Right atrium auricular region (tissue), 2 donors: ENCODE measurements around the gene SH3GL1. TPM values are rescaled to one million over a fixed set of nuclear protein-coding genes. Genes with fewer than 3 reads are reported as not detected.

Source experiments
- DNase-seq: peaks from one replicate; pipeline ENCODE4 v3.0.0-alpha.2; 2019; ENCODE audit warnings: low spot score
- H3K27ac ChIP-seq, 2 donors: fragments of 200-600 bp; sonication (generic); 1 replicate in 1 of 2; 2 replicates in 1 of 2; pipeline ENCODE4 v1.5.1; 2016 to 2019
- H3K27me3 ChIP-seq, 2 donors: fragments of 200-600 bp; sonication (generic); one replicate each; pipeline versions ENCODE4 v1.5.1 to v1.6.0; 2017 to 2019
- H3K36me3 ChIP-seq: fragments of 200-600 bp; sonication (generic); one replicate; pipeline ENCODE4 v1.5.1; 2016
- H3K4me1 ChIP-seq, 2 donors: fragments of 200-600 bp; sonication (generic); one replicate each; pipeline versions ENCODE4 v1.5.1 to v1.6.0; 2017 to 2019
- H3K4me3 ChIP-seq, 2 donors: fragments of 200-600 bp; sonication (generic); 1 replicate in 1 of 2; 2 replicates in 1 of 2; pipeline ENCODE4 v1.5.1; 2017 to 2019; ENCODE audit warnings: mild to moderate bottlenecking in 1 of 2, moderate library complexity in 1 of 2
- H3K9me3 ChIP-seq, 2 donors: fragments of 200-600 bp; sonication (generic); one replicate each; pipeline ENCODE4 v1.5.1; 2019
- total RNA-seq, 2 donors: library from RNA; depleted of rRNA; stranded (reverse); fragments of >200 nt; gene quantifications; one replicate each; pipeline ENCODE4 v1.1.0, GENCODE V29; 2016
- TF ChIP-seq, protein P1 (sequence below), 2 donors: fragments of 200-600 bp; sonication (generic); IDR thresholded peaks; one replicate each; pipeline ENCODE4 v1.5.1; 2019; ENCODE audit warnings: antibody characterized with exemption in 2 of 2

The SH3GL1 gene
- total RNA-seq, 2 donors from 2014 or later, result 17.5 to 31.9 TPM

DNA sequence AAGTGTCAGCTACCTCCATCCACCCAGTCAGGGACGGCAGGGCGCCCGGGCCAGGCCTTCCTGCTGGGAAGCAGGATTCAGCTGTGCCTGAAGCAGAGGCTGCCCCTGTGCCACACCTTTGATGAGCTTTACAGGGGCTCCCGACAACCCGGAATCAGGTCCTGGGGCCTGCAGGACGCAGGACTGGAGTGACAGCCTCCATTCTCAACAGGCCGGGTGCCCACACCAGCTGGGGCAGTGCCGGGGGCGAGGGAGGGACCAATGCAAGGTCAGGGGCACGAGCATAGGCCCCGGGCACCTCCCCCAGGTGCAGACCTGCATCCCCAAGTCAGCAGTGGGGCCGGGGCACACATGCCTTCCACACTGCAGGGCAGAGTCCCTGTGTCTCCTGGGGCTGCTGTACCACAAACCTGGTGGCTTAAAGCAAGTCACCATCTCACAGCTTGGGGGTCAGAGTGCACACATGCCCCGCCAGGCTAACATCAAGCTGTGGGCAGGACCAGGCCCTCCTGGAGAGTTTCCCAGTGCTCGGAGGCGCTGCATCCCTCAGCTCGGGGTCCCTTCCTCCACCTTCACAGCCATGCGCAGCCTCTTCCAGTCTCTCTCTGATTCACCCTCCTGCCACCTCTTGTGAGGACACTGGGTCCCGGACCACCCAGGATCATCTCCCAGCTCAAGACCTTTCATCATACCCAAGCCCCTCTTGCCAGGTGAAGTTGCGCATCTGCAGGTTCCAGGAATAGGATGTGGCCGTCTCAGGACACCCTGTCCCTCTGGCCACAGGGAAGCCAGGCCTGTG lies 43.8 kb upstream of the SH3GL1 start:
- H3K36me3 ChIP-seq, result peaks cover 47% of the 10 kb centered on the region
- H3K27me3 ChIP-seq, result no peaks in the 10 kb centered on the region
- TF ChIP-seq, protein P1, sequence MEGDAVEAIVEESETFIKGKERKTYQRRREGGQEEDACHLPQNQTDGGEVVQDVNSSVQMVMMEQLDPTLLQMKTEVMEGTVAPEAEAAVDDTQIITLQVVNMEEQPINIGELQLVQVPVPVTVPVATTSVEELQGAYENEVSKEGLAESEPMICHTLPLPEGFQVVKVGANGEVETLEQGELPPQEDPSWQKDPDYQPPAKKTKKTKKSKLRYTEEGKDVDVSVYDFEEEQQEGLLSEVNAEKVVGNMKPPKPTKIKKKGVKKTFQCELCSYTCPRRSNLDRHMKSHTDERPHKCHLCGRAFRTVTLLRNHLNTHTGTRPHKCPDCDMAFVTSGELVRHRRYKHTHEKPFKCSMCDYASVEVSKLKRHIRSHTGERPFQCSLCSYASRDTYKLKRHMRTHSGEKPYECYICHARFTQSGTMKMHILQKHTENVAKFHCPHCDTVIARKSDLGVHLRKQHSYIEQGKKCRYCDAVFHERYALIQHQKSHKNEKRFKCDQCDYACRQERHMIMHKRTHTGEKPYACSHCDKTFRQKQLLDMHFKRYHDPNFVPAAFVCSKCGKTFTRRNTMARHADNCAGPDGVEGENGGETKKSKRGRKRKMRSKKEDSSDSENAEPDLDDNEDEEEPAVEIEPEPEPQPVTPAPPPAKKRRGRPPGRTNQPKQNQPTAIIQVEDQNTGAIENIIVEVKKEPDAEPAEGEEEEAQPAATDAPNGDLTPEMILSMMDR (IDR thresholded peaks at IDR 0.05), result no peak
- H3K4me3 ChIP-seq, result no peak overlapping the region
- no peaks in the 10 kb centered on the region for H3K9me3 ChIP-seq
- no peak overlapping the region for H3K27ac ChIP-seq
- no peak for DNase-seq
- H3K4me1 ChIP-seq, result peaks cover 0 to 6% of the 10 kb centered on the region in 2 donors

DNA sequence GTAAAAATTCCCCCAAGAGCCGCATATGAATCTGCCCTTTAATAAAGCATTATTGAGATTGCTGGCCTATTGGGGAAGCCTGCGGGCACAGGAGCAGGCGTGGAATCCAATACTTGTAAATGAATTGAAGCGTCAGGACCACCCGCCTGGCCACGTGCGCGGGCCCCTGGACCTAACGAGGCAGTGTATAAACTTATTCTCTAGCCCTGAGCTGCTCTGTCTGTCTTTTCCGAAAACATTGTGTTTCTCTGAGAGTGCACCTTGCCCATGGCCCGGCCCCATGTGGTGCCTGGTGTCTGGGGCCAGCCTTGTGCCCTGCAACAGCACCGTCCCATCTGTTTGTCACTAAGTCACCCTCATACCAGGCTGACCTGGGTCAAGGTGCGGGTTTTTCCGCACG lies 42.8 kb upstream of the SH3GL1 start:
- Histone ChIP-seq H3K27ac (no peak overlapping the region), H3K4me1 (no peaks in the 10 kb centered on the region), H3K4me3 (no peak overlapping the region), H3K36me3 (peaks cover 37% of the 10 kb centered on the region), H3K9me3 (no peaks in the 10 kb centered on the region), H3K27me3 (no peaks in the 10 kb centered on the region)
- no peak for DNase-seq
- TF ChIP-seq, protein P1 (IDR thresholded peaks at IDR 0.05), result no peak

DNA sequence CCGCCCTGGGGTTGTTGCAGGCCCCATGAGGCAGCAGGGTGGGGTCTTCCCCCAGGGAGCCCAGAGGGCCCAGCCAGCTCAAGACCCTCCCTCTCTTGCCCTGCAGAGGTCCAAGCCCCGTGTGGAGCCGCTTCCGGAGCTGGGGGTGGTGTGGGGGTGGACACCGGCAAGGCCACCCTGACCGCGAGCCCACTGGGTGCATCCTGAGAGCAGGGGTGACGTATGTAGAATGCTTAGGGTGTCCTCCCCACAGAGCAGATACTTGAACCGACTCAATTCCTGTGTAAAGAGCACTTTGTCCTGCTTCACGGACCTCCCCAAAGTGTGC lies 42.4 kb upstream of the SH3GL1 start:
- TF ChIP-seq, protein P1 (IDR thresholded peaks at IDR 0.05), result no peak
- no peaks in the 10 kb centered on the region for H3K9me3 ChIP-seq
- DNase-seq, result no peak
- peaks cover 33% of the 10 kb centered on the region for H3K36me3 ChIP-seq
- no peaks in the 10 kb centered on the region for H3K27me3 ChIP-seq
- no peak overlapping the region for H3K27ac ChIP-seq
- no peak overlapping the region for H3K4me3 ChIP-seq
- no peaks in the 10 kb centered on the region for H3K4me1 ChIP-seq

DNA sequence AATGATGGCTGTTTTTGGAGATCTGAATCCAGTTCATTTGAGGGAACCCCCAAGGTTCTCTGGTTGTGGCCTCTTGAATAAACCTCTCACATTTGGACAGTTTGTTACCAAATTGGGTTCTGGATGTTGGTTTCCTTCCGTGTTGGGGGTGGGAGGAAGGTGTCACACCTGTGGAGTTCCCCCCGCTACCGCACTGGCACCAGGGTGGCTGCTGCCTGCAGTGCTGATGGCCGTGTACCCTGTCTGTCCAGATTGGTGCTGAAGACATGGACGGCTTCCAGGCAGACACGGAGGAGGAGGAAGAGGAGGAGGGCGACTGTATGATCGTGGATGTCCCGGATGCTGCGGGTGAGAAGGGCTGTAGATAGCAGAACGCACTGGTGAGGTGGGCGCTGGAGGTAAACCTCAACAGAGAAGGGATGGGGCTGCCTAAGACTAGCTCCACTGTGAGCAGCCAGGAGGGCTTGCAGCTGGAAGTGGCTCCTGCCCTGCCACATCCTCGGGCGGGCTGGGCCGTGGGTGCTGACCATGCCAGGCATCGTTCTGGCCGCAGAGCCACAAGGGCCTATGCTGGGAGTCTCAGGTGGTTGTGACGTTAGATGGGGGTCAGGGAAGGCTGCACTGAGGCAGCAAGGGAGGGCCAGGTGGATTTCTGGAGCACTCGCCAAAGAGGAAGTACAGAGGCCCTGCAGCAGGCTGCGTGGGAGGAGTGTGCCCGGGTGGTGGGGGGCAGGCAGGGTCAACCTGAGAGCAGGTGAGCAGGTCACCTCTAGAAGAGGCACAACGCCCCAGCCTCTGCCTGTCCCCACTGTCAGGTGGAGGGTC lies 41.9 kb upstream of the SH3GL1 start:
- TF ChIP-seq, protein P1 (IDR thresholded peaks at IDR 0.05), result no peak
- peaks cover 27% of the 10 kb centered on the region for H3K36me3 ChIP-seq
- H3K4me1 ChIP-seq, result no peaks in the 10 kb centered on the region
- H3K9me3 ChIP-seq, result no peaks in the 10 kb centered on the region
- DNase-seq, result no peak
- H3K27me3 ChIP-seq, result no peaks in the 10 kb centered on the region
- H3K27ac ChIP-seq, result no peak overlapping the region
- no peak overlapping the region for H3K4me3 ChIP-seq

DNA sequence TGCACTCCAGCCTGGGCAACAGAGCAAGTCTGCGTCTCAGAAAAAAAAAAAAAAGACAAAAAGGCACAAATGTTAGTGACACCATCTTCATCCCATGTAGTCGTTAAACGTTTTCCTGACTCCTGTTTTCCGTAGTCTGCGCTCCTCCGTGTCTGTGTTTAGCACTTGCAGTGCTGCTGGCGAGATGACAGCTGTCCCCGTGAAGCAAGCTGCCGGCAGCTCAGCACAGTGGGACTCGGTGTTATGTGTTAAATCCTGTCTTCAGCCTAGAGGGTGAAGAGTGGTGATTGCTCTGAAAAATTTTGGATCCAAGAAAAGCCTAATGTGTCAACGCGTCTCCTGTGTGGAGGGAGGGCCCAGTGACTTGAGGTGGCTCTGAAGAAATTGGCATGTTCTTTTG lies 38.9 kb upstream of the SH3GL1 start:
- Histone ChIP-seq H3K27me3 (no peaks in the 10 kb centered on the region), H3K9me3 (no peaks in the 10 kb centered on the region), H3K36me3 (no peaks in the 10 kb centered on the region), H3K4me1 (no peaks in the 10 kb centered on the region), H3K27ac (no peak overlapping the region), H3K4me3 (no peak overlapping the region)
- no peak for DNase-seq
- TF ChIP-seq, protein P1 (IDR thresholded peaks at IDR 0.05), result no peak
